Erythroblast (primary cell): ENCODE measurements around the gene IFT88.
A peak's percentile ranks its signal among the peaks of the same experiment; 100 is the strongest.

Experiments
- DNase-seq, 2 experiments: peaks; one replicate each; lab custom pipeline; 2025; lab: John Stamatoyannopoulos, UW
- GATA1 ChIP-seq: IDR thresholded peaks from 2 replicates; pipeline ENCODE4 v1.6.1; 2011; ENCODE audit warnings: low read depth, mild to moderate bottlenecking, control low read depth, low read length, moderate library complexity
- POLR2A ChIP-seq: IDR thresholded peaks from 2 replicates; pipeline ENCODE4 v1.6.1; 2011; ENCODE audit warnings: mild to moderate bottlenecking, low read length

The IFT88 gene

GRCh38 chr13:20547479-20547908 is 19.5 kb upstream of the IFT88 start:
- TF ChIP-seq GATA1 (no peak), POLR2A (no peak)
- DNase-seq, result no peak

GRCh38 chr13:20550799-20551198 is 16.2 kb upstream of the IFT88 start:
- DNase-seq, result no peak
- TF ChIP-seq POLR2A, result no peak
- no peak for TF ChIP-seq GATA1

GRCh38 chr13:20553311-20553710 is 13.6 kb upstream of the IFT88 start:
- TF ChIP-seq GATA1, result no peak
- no peak for TF ChIP-seq POLR2A
- no peak for DNase-seq

- TF ChIP-seq GATA1, result no peak
- TF ChIP-seq POLR2A, result no peak
- no peak for DNase-seq
These were observed 8.0 kb upstream of the IFT88 start for GRCh38 chr13:20558982-20559381.

- no peak for DNase-seq
- no peak for TF ChIP-seq POLR2A
- no peak for TF ChIP-seq GATA1
These were observed 7.1 kb upstream of the IFT88 start for GRCh38 chr13:20559659-20560356.

- no peak for DNase-seq
- TF ChIP-seq POLR2A (no peak), GATA1 (no peak)
These were observed 5.2 kb upstream of the IFT88 start for GRCh38 chr13:20561741-20562140.

GRCh38 chr13:20565115-20565736 is 1.7 kb upstream of the IFT88 start:
- TF ChIP-seq POLR2A (no peak), GATA1 (no peak)
- DNase-seq, result no peak

GRCh38 chr13:20566468-20566897 is 474 bp upstream of the IFT88 start:
- DNase-seq, result peak in 1 of 2 experiments; percentile 80
- no peak for TF ChIP-seq GATA1
- TF ChIP-seq POLR2A, result no peak

GRCh38 chr13:20567881-20568528 is 1.0 kb downstream of the IFT88 start:
- TF ChIP-seq GATA1, result no peak
- no peak for DNase-seq

GRCh38 chr13:20570517-20570916 is 3.6 kb downstream of the IFT88 start:
- TF ChIP-seq GATA1 (no peak), POLR2A (no peak)
- no peak for DNase-seq

GRCh38 chr13:20571676-20572075 is 4.7 kb downstream of the IFT88 start:
- DNase-seq, result no peak
- TF ChIP-seq GATA1 (no peak), POLR2A (no peak)

GRCh38 chr13:20573186-20573585 is 6.2 kb downstream of the IFT88 start:
- no peak for TF ChIP-seq GATA1
- TF ChIP-seq POLR2A, result no peak
- no peak for DNase-seq

- DNase-seq, result no peak
- TF ChIP-seq POLR2A (no peak), GATA1 (no peak)
These were observed 6.7 kb downstream of the IFT88 start for GRCh38 chr13:20573636-20574035.

- DNase-seq, result no peak
- TF ChIP-seq GATA1 (no peak), POLR2A (no peak)
These were observed 12.2 kb downstream of the IFT88 start for GRCh38 chr13:20579191-20579590.
